ENCODE data around the gene ZNF775. TPM values are rescaled to one million over a fixed set of nuclear protein-coding genes. Genes with fewer than 3 reads are reported as not detected.

ZNF775 gene
- polyA plus RNA-seq, 3 donors: 1.3 to 2.7 (median 1.4) TPM

DNA sequence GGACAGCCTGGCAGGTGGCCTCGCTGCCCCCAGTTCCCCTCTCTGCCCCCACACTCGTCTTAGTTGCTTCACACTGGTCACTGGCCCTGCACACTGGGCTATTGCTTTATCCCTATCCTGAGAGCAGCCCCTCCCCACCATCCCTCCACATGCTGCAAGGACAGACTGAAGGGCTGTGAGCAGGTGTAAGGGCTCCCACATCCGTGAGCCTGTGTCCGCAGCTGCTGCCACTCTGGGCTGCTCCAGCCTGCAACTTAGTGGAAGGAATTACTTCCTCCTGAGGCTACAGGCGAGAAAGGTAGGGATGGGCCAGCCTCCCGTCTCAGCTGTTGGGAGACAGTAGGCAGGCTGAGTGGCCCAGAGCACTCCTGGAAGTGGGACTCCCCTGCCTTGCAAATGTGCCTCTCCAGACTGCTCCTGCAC lies 41.5 kb upstream of the ZNF775 start:
- no peak for DNase-seq
- Histone ChIP-seq H3K27ac (ENCODE audit: low read depth in 1 of 2, low read length in 2 of 2) (no peak overlapping the region), H2AFZ (ENCODE audit: insufficient read depth, low read depth, low read length, poor library complexity, severe bottlenecking) (no peak overlapping the region), H3K79me2 (ENCODE audit: insufficient read depth, low read length) (no peaks in the 10 kb centered on the region), H3K27me3 (ENCODE audit: control insufficient read depth in 2 of 2, insufficient read depth in 2 of 2, low read length in 2 of 2) (peaks cover 21 to 34% of the 10 kb centered on the region in 2 donors), H3K4me3 (replicated peaks in 1 of 3; ENCODE audit: low read depth in 2 of 3, low read length in 3 of 3) (no peak overlapping the region), H3K9ac (ENCODE audit: insufficient read depth, low read length, poor library complexity, severe bottlenecking) (no peak overlapping the region), H3K9me3 (replicated peaks in 1 of 2; ENCODE audit: control insufficient read depth in 1 of 2, insufficient read depth in 1 of 2, low read length in 2 of 2) (peaks cover 0 to 8% of the 10 kb centered on the region in 2 donors), H3K36me3 (replicated peaks in 1 of 2; ENCODE audit: control insufficient read depth in 1 of 2, insufficient read depth in 2 of 2, low read length in 2 of 2) (no peaks in the 10 kb centered on the region), H4K20me1 (ENCODE audit: insufficient read depth, low read length) (no peaks in the 10 kb centered on the region), H3K4me1 (ENCODE audit: control insufficient read depth in 1 of 2, insufficient read depth in 2 of 2, low read length in 2 of 2) (peaks cover 6 to 12% of the 10 kb centered on the region in 2 donors), H3K4me2 (replicated peaks; ENCODE audit: extremely low read depth, low read length, poor library complexity, severe bottlenecking) (no peak overlapping the region)
- Mint-ChIP-seq H3K4me3 (no peak overlapping the region), H3K4me1 (peaks cover 12% of the 10 kb centered on the region), H3K27me3 (ENCODE audit: low read depth in 3 of 3) (peaks cover 30 to 36% (median 30%) of the 10 kb centered on the region in 3 donors), H3K9me3 (peaks cover 0 to 14% (median 4%) of the 10 kb centered on the region in 7 donors), H3K27ac (no peak overlapping the region), H3K36me3 (peaks cover 5 to 10% of the 10 kb centered on the region in 2 donors)
- WGBS (ENCODE audit: insufficient coverage): 68% methylated on average over 2 of the region's 6 CpGs
- intact Hi-C loops (cut with micrococcal nuclease): no loop called here
- TF ChIP-seq, protein P1, sequence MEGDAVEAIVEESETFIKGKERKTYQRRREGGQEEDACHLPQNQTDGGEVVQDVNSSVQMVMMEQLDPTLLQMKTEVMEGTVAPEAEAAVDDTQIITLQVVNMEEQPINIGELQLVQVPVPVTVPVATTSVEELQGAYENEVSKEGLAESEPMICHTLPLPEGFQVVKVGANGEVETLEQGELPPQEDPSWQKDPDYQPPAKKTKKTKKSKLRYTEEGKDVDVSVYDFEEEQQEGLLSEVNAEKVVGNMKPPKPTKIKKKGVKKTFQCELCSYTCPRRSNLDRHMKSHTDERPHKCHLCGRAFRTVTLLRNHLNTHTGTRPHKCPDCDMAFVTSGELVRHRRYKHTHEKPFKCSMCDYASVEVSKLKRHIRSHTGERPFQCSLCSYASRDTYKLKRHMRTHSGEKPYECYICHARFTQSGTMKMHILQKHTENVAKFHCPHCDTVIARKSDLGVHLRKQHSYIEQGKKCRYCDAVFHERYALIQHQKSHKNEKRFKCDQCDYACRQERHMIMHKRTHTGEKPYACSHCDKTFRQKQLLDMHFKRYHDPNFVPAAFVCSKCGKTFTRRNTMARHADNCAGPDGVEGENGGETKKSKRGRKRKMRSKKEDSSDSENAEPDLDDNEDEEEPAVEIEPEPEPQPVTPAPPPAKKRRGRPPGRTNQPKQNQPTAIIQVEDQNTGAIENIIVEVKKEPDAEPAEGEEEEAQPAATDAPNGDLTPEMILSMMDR (IDR thresholded peaks at IDR 0.05): no peak

DNA sequence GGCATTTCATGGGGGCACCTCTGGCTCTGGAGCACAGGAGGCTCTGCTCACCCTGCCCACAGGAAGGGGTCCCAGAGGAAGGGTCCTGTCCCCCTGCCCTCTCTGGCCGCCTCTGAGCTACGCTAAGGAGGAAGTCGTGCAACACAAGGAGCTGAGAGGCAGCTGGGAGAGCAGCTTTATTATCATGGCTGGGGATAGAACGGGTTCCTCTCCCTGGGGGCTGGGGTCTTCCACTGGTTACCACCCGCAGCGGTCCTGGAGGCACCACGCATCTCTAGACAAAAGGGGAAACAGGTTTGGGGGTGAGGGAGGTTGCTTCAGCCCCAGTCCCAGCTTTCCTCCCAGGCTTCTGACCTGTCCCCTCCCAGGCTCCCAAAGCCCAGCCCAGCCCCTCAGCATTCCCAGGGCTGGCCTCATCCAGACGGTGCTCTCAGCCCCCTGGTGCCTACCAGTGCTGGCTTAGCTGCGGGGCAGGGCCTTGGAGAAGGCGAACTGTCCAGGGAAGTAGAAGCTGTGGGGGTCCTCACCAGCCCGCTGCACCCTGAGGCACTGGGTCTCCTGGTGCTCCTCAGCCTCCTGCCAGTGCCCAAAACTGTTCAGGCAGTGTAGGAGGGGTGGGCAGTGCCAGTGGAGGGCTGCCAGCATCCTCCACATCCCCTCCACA lies 40.8 kb upstream of the ZNF775 start:
- H3K27ac Mint-ChIP-seq: peak overlapping the region in 1 of 7 donors; percentile 8
- Histone ChIP-seq H3K79me2 (ENCODE audit: insufficient read depth, low read length) (no peaks in the 10 kb centered on the region), H3K4me2 (replicated peaks; ENCODE audit: extremely low read depth, low read length, poor library complexity, severe bottlenecking) (no peak overlapping the region), H3K9me3 (replicated peaks in 1 of 2; ENCODE audit: control insufficient read depth in 1 of 2, insufficient read depth in 1 of 2, low read length in 2 of 2) (peaks cover under 1 to 10% of the 10 kb centered on the region in 2 donors), H3K27me3 (ENCODE audit: control insufficient read depth in 2 of 2, insufficient read depth in 2 of 2, low read length in 2 of 2) (peaks cover 27 to 38% of the 10 kb centered on the region in 2 donors), H3K4me1 (ENCODE audit: control insufficient read depth in 1 of 2, insufficient read depth in 2 of 2, low read length in 2 of 2) (peaks cover 6 to 12% of the 10 kb centered on the region in 2 donors), H3K27ac (ENCODE audit: low read depth in 1 of 2, low read length in 2 of 2) (no peak overlapping the region), H3K9ac (ENCODE audit: insufficient read depth, low read length, poor library complexity, severe bottlenecking) (no peak overlapping the region), H2AFZ (ENCODE audit: insufficient read depth, low read depth, low read length, poor library complexity, severe bottlenecking) (no peak overlapping the region), H4K20me1 (ENCODE audit: insufficient read depth, low read length) (no peaks in the 10 kb centered on the region), H3K36me3 (replicated peaks in 1 of 2; ENCODE audit: control insufficient read depth in 1 of 2, insufficient read depth in 2 of 2, low read length in 2 of 2) (no peaks in the 10 kb centered on the region), H3K4me3 (replicated peaks in 1 of 3; ENCODE audit: low read depth in 2 of 3, low read length in 3 of 3) (no peak overlapping the region)
- no peak for DNase-seq
- TF ChIP-seq, protein P1 (IDR thresholded peaks at IDR 0.05): no peak
- intact Hi-C loops (cut with micrococcal nuclease): no loop called here
- H3K4me1 Mint-ChIP-seq: peaks cover 12% of the 10 kb centered on the region
- WGBS (ENCODE audit: insufficient coverage): 67% methylated on average over 3 of the region's 11 CpGs
- H3K9me3 Mint-ChIP-seq: peaks cover 0 to 16% (median 5%) of the 10 kb centered on the region in 7 donors
- H3K4me3 Mint-ChIP-seq: no peak overlapping the region
- peaks cover 33 to 42% (median 34%) of the 10 kb centered on the region in 3 donors for H3K27me3 Mint-ChIP-seq (ENCODE audit: low read depth in 3 of 3)
- peaks cover 5 to 8% of the 10 kb centered on the region in 2 donors for H3K36me3 Mint-ChIP-seq
